GM12878 (cell line): ENCODE measurements around the gene ANKRD24. TPM values are rescaled to one million over a fixed set of nuclear protein-coding genes. Genes with fewer than 3 reads are reported as not detected.

Experiments used
- ATAC-seq: fragments of 200-7000 bp; cut with Tn5 transposase; 3 replicates; pipeline ENCODE4 v1.9.1; 2020; ENCODE audit warnings: mild to moderate bottlenecking, moderate library complexity
- BruUV-seq: library from RNA; stranded (reverse); fragments of 400-500 nt; replicated peaks from 2 replicates; lab custom pipeline; 2021; lab: Mats Ljungman, UMichigan
- CTCF ChIA-PET: fragments of 300-600 bp; sonication (Branson Sonifier 250); formaldehyde crosslinking; extraction: SDS; loops from one replicate; lab custom pipeline; 2021; ENCODE audit warnings: inconsistent platforms; lab: Yijun Ruan, JAX
- POLR2A ChIA-PET: fragments of 350-600 bp; formaldehyde crosslinking; extraction: SDS; loops from one replicate; lab custom pipeline; 2021; ENCODE audit warnings: inconsistent platforms; lab: Charles Lee
- RAD21 ChIA-PET: fragments of 300-600 bp; sonication (Branson Sonifier 250); formaldehyde crosslinking; loops from one replicate; lab custom pipeline; 2023; ENCODE audit warnings: antibody characterized with exemption; ENCODE audit not compliant: unreplicated experiment; lab: Charles Lee
- SMC1A ChIA-PET: fragments of 300-600 bp; sonication (Branson Sonifier 250); formaldehyde crosslinking; loops from one replicate; lab custom pipeline; 2023; ENCODE audit not compliant: unreplicated experiment, uncharacterized antibody; lab: Charles Lee
- DNase-seq: peaks from one replicate; pipeline ENCODE4 v3.0.0-alpha.2; 2011; ENCODE audit warnings: low read depth, low spot score
- FAIRE-seq: peaks from 3 replicates; lab custom pipeline; 2011; peaks lifted over from hg19 to GRCh38; lab: Jason Lieb, UNC
- H2AFZ ChIP-seq: 2 replicates; pipeline ENCODE4 v1.6.0; 2011; ENCODE audit warnings: low read depth, low read length, control low read depth; ENCODE audit not compliant: control insufficient read depth
- H3K27ac ChIP-seq: 2 replicates; pipeline ENCODE4 v1.5.1; 2011; ENCODE audit warnings: control low read depth; ENCODE audit not compliant: control insufficient read depth, insufficient read depth
- H3K27me3 ChIP-seq, 2 experiments: replicated peaks in 1 of 2; 2 replicates each; pipeline versions ENCODE4 v1.6.0 to v1.6.1; 2011; ENCODE audit warnings: low read length in 1 of 2; ENCODE audit not compliant: control insufficient read depth in 2 of 2, insufficient read depth in 2 of 2
- H3K36me3 ChIP-seq, 2 experiments: 2 replicates each; pipeline ENCODE4 v1.5.1; 2011; ENCODE audit warnings: low read length in 1 of 2; ENCODE audit not compliant: control insufficient read depth in 2 of 2, insufficient read depth in 2 of 2
- H3K4me1 ChIP-seq: 2 replicates; pipeline ENCODE4 v1.6.1; 2011; ENCODE audit warnings: mild to moderate bottlenecking, low read length, moderate library complexity, mixed read lengths; ENCODE audit not compliant: control insufficient read depth, insufficient read depth
- H3K4me2 ChIP-seq: 2 replicates; pipeline ENCODE4 v1.6.0; 2011; ENCODE audit warnings: control low read depth; ENCODE audit not compliant: control insufficient read depth, insufficient read depth
- H3K4me3 ChIP-seq: fragments of 200-600 bp; sonication (generic); 2 replicates; pipeline ENCODE4 v1.5.1; 2016
- H3K79me2 ChIP-seq: 2 replicates; pipeline ENCODE4 v1.6.0; 2011; ENCODE audit warnings: low read length; ENCODE audit not compliant: control insufficient read depth, insufficient read depth
- H3K9ac ChIP-seq: 2 replicates; pipeline ENCODE4 v1.8.0; 2011; ENCODE audit warnings: low read length, control low read depth, mixed read lengths; ENCODE audit not compliant: control insufficient read depth, insufficient read depth
- H3K9me3 ChIP-seq: replicated peaks from 3 replicates; pipeline ENCODE4 v1.5.1; 2011; ENCODE audit warnings: mild to moderate bottlenecking, low read length; ENCODE audit not compliant: control insufficient read depth, insufficient read depth
- H4K20me1 ChIP-seq: 2 replicates; pipeline ENCODE4 v1.6.0; 2011; ENCODE audit not compliant: control insufficient read depth, insufficient read depth
- BHLHE40 ChIP-seq, 2 experiments: fragments of 450-650 bp in 1 of 2; IDR thresholded peaks; 2 replicates each; pipeline ENCODE4 v1.6.1; 2011 to 2017; ENCODE audit warnings: low read depth in 2 of 2, borderline replicate concordance in 1 of 2, improper control_type of control experiment in 1 of 2, low read length in 1 of 2, mild to moderate bottlenecking in 1 of 2
- PAX5 ChIP-seq: IDR thresholded peaks from 2 replicates; pipeline ENCODE4 v1.6.1; 2011; ENCODE audit warnings: low read depth, low read length, borderline replicate concordance
- POLR2AphosphoS5 ChIP-seq: IDR thresholded peaks from 2 replicates; pipeline ENCODE4 v1.6.1; 2011; ENCODE audit warnings: mild to moderate bottlenecking, low read length, inconsistent platforms
- RELA ChIP-seq: fragments of 450-650 bp; IDR thresholded peaks from 2 replicates; pipeline ENCODE4 v1.8.0; 2014; ENCODE audit warnings: borderline replicate concordance; ENCODE audit not compliant: partially characterized antibody
- WGBS: methylation state at CpG from one replicate; pipeline ENCODE4 v1.1.6; 2016; ENCODE audit warnings: low lambda C conversion rate; ENCODE audit not compliant: insufficient replicate concordance, insufficient coverage; ENCODE audit errors: missing lambda C conversion rate; 5-methylcytosine and 5-hydroxymethylcytosine counted together
- in situ Hi-C: fragments of 300-500 bp; cut with MboI; formaldehyde crosslinking; loops from 9 replicates; pipeline ENCODE4 v1.14.3; 2018; ENCODE audit warnings: mixed read lengths
- intact Hi-C: fragments of 100-400 bp; cut with micrococcal nuclease; formaldehyde crosslinking; loops from one replicate; pipeline ENCODE4 v1.14.2; 2022; ENCODE audit not compliant: unreplicated experiment
- polyA plus RNA-seq, 11 experiments: library from polyadenylated mRNA; depleted of rRNA in 4 of 11; unstranded in 6 of 11; stranded (reverse) in 5 of 11; fragments of >200 nt; fragmentation: Nextera tagmentation in 4 of 11; fragmentation: Illumina TruSeq in 1 of 11; extraction: Ambion mirVana in 4 of 11; extraction: Trizol in 1 of 11; gene quantifications; 1 replicate in 1 of 11; 2 replicates in 10 of 11; pipeline versions ENCODE4 v1.2.1 to v1.2.3, GENCODE V29; 2011 to 2016; ENCODE audit warnings: inconsistent platforms in 2 of 11, missing spikeins in 2 of 11, low read depth in 1 of 11
- total RNA-seq, 4 experiments: library from RNA; depleted of rRNA in 3 of 4; stranded (reverse); fragments of >200 nt in 3 of 4; fragmentation: Illumina TruSeq in 1 of 4; extraction: Trizol in 1 of 4; gene quantifications; 2 replicates each; pipeline versions ENCODE4 v1.2.1 to v1.2.3, GENCODE V29; 2013 to 2021
- TF ChIP-seq, protein P1 (sequence below): IDR thresholded peaks from 2 replicates; pipeline ENCODE4 v1.6.1; 2012; ENCODE audit warnings: low read depth, low read length, improper control_type of control experiment

Gene ANKRD24
- total and polyA plus RNA-seq, 10 of the 15 experiments (the other 5 are each of a cell fraction or from before 2014, with no cell fraction given): 0.02 to 0.59 (median 0.35) TPM; not detected in 1

GRCh38 chr19:4185413-4186086, 3.1 kb downstream of the ANKRD24 start:
- CTCF ChIA-PET: interaction anchor here (1.5 to 4.7 kb wide), 2 partner anchors 32 to 46 kb away, joined by 4 to 32 read pairs; partner anchors contain the start of gene CREB3L3
- ATAC-seq (no peak), FAIRE-seq (no peak), DNase-seq (no peak)
- 32% methylated on average over 9 of the region's 9 CpGs for WGBS
- in situ Hi-C loops: no loop called here
- H3K4me1 ChIP-seq: peaks cover 11% of the 10 kb centered on the region
- 0 out of 2 replicates have a peak, but pooled peaks cover 2% of the 10 kb centered on the region for H4K20me1 ChIP-seq
- SMC1A ChIA-PET: no interaction called here
- no peaks in the 10 kb centered on the region for H3K36me3 ChIP-seq
- TF ChIP-seq PAX5 (peak; percentile 81; the same call in 1 of the 2 replicates), POLR2AphosphoS5 (no peak), BHLHE40 (IDR thresholded peaks at IDR 0.05; ENCODE audit: borderline replicate concordance in 1 of 2, low read depth in 2 of 2, low read length in 1 of 2) (peak in 1 of 2 experiments; percentile 55; a peak in 2 of 4 replicates), RELA (no peak)
- TF ChIP-seq, protein P1, sequence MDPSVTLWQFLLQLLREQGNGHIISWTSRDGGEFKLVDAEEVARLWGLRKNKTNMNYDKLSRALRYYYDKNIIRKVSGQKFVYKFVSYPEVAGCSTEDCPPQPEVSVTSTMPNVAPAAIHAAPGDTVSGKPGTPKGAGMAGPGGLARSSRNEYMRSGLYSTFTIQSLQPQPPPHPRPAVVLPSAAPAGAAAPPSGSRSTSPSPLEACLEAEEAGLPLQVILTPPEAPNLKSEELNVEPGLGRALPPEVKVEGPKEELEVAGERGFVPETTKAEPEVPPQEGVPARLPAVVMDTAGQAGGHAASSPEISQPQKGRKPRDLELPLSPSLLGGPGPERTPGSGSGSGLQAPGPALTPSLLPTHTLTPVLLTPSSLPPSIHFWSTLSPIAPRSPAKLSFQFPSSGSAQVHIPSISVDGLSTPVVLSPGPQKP: no peak
- peaks cover 14% of the 10 kb centered on the region for H3K79me2 ChIP-seq
- no peak overlapping the region for H3K4me2 ChIP-seq
- no TSS peak for BruUV-seq
- H3K9me3 ChIP-seq: no peaks in the 10 kb centered on the region
- H3K9ac ChIP-seq: no peak overlapping the region
- H3K27me3 ChIP-seq: no peaks in the 10 kb centered on the region
- RAD21 ChIA-PET: no interaction called here
- H2AFZ ChIP-seq: no peak overlapping the region
- POLR2A ChIA-PET: no interaction called here
- H3K4me3 ChIP-seq: no peak overlapping the region
- intact Hi-C loops: loop anchor here (2.0 to 10.0 kb wide), 2 partner anchors 121 to 199 kb away; partner anchors contain the start of gene ZBTB7A
- no peak overlapping the region for H3K27ac ChIP-seq
